ENCODE measurements around the gene ABCA4. TPM values are rescaled to one million over a fixed set of nuclear protein-coding genes. Genes with fewer than 3 reads are reported as not detected.
"Not testable (repeated sequence)": the region's sequence is repeated elsewhere in the genome, so short reads cannot be mapped to it uniquely, and the experiment has no call there.

Gene ABCA4
- total RNA-seq, 2 donors from 2014 or later: not detected

DNA sequence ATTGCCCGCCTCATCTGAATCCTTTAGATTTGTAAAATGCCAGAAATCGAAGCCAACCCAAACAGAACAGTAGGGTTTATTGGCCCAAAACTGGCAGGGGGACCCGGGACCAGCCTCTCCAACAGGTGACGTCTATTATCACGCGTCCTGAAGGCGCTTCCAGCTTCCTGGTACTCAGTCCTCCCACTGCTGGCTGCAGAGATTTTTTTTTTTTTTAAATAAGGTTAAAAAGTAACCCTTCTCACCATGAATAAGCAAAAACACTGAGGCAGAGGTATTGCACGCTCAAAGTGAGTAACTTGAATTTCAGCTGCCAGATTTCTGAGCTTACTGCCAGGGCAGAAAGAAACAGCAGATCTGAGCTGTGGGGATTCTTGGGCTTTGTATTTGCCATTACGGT, 157.4 kb downstream of the ABCA4 start:
- no peak overlapping the region for H3K27ac Mint-ChIP-seq
- no peak for DNase-seq
- H3K4me3 Mint-ChIP-seq: no peak overlapping the region
- no peaks in the 10 kb centered on the region for H3K9me3 ChIP-seq (ENCODE audit: control insufficient read depth, low read length, poor library complexity, severe bottlenecking)
- no peak for ATAC-seq
- H3K4me1 Mint-ChIP-seq: no peaks in the 10 kb centered on the region
- no peaks in the 10 kb centered on the region for H3K36me3 Mint-ChIP-seq (ENCODE audit: low read depth)
- peaks cover 4% of the 10 kb centered on the region for H3K27me3 Mint-ChIP-seq

DNA sequence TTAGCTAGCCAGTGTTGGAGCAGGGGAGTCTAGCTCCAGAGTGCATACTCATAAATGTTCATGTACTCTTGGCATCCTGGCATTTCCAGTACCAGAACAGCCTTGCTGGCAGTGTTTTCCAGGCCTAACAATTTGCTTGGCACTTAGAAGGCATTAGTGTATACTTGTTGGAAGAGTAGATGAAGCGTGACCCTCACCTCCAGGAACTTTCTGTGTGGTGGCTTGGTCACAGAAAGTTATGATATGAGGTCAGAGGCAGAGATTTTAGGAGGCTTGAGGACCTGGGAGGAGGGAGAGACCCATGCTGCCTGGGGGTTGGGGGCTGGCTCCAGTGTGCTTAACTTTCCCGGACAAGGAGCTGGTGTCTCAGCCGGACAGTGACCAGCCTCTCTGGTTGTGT, 159.0 kb downstream of the ABCA4 start:
- Mint-ChIP-seq H3K36me3 (ENCODE audit: low read depth) (no peaks in the 10 kb centered on the region), H3K27me3 (peaks cover 4% of the 10 kb centered on the region), H3K4me1 (no peaks in the 10 kb centered on the region), H3K27ac (no peak overlapping the region), H3K4me3 (no peak overlapping the region)
- ATAC-seq: no peak
- no peaks in the 10 kb centered on the region for H3K9me3 ChIP-seq (ENCODE audit: control insufficient read depth, low read length, poor library complexity, severe bottlenecking)
- DNase-seq: no peak

DNA sequence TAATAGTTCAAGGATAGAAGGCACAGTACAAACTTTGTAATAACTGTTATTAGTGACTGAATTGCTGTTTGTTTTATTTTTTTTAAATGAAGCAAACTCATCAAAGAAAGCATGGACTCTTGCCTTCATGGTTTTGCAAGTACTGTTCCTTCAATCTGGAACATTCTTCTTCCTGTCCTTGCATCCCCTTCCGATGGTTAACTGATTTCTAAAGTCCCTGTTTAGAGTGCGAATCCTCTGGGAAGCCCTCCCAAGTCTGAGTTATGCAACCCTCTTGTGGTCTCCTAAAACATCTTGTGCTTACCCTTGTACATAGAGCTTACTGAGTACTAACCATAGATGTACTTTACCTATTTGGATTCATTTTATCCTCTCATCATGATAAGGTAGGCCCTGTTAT, 159.5 kb downstream of the ABCA4 start:
- Mint-ChIP-seq H3K27me3 (peaks cover 3% of the 10 kb centered on the region), H3K36me3 (ENCODE audit: low read depth) (no peaks in the 10 kb centered on the region), H3K27ac (no peak overlapping the region), H3K4me1 (no peaks in the 10 kb centered on the region), H3K4me3 (no peak overlapping the region)
- no peak for ATAC-seq
- no peak for DNase-seq
- no peaks in the 10 kb centered on the region for H3K9me3 ChIP-seq (ENCODE audit: control insufficient read depth, low read length, poor library complexity, severe bottlenecking)

DNA sequence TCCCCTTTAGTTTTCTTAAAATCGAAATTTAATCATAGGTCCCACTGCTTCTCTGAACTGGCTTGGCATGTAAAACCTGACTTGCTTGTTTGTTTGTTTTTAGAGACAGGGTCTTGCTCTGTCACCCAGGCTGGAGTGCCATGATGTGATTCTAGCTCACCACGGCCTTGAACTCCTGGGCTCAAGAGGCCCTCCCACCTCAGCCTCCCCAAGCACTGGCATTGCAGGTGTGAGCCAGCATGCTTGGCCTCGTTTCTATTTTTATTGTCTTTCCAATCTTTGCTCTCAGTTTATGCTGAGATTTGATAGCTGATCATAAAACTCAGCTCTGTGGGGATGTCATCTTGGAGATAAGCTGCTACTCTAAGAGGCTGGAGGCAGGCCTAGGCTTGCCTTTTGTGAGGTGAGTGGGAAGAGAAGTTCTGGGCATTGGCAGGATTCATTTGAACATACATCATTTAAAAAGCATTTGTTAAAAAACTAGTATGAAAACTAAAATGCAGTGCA, 160.3 kb downstream of the ABCA4 start:
- no peak overlapping the region for H3K4me3 Mint-ChIP-seq
- no peak for DNase-seq
- no peaks in the 10 kb centered on the region for H3K4me1 Mint-ChIP-seq
- no peak for ATAC-seq
- H3K27me3 Mint-ChIP-seq: no peaks in the 10 kb centered on the region
- H3K27ac Mint-ChIP-seq: no peak overlapping the region
- H3K36me3 Mint-ChIP-seq (ENCODE audit: low read depth): no peaks in the 10 kb centered on the region
- no peaks in the 10 kb centered on the region for H3K9me3 ChIP-seq (ENCODE audit: control insufficient read depth, low read length, poor library complexity, severe bottlenecking)

DNA sequence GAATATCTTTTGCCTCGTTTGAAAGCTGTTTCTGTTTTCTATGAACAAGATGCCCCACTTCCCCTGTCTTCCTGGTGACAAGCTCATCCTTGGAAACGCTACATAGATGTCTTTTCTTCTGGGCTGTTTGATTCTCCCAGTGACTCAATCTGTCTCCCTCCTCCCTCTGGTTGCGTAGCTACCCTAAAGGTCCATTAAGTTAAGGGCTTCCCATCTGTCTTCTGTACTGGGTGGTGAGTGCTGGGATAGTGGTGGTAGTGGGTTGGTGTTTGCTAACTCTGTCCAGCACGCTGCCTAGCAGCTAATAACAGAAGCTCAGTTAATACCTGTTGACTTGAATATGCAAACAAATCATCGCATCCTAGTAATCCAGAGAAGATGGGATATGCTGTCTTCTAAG, 161.5 kb downstream of the ABCA4 start:
- no peak overlapping the region for H3K27ac Mint-ChIP-seq
- DNase-seq (no peak), ATAC-seq (no peak)
- no peaks in the 10 kb centered on the region for H3K27me3 Mint-ChIP-seq
- H3K36me3 Mint-ChIP-seq (ENCODE audit: low read depth): no peaks in the 10 kb centered on the region
- no peaks in the 10 kb centered on the region for H3K9me3 ChIP-seq (ENCODE audit: control insufficient read depth, low read length, poor library complexity, severe bottlenecking)
- H3K4me1 Mint-ChIP-seq: no peaks in the 10 kb centered on the region
- H3K4me3 Mint-ChIP-seq: no peak overlapping the region

DNA sequence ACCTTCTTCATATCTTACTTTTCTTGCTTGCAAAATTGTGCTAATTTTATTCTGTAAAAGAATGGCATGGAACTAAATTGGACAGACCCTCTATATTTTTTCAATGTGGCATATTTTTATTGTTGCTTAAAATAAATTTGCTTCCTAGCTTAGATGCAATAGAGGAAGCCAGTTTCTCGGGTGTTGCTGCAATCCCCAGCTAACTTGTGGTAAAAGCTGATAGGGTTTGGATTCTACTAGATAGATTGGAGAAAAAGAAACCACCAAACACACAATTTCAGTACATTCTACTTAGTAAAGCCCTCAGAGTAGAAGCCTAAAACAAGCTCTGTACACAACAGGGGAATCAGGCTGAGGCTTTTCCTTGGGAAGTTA, 162.2 kb downstream of the ABCA4 start:
- DNase-seq (no peak), ATAC-seq (no peak)
- Mint-ChIP-seq H3K4me3 (no peak overlapping the region), H3K27me3 (no peaks in the 10 kb centered on the region), H3K27ac (no peak overlapping the region), H3K36me3 (ENCODE audit: low read depth) (no peaks in the 10 kb centered on the region), H3K4me1 (no peaks in the 10 kb centered on the region)
- H3K9me3 ChIP-seq (ENCODE audit: control insufficient read depth, low read length, poor library complexity, severe bottlenecking): no peaks in the 10 kb centered on the region

DNA sequence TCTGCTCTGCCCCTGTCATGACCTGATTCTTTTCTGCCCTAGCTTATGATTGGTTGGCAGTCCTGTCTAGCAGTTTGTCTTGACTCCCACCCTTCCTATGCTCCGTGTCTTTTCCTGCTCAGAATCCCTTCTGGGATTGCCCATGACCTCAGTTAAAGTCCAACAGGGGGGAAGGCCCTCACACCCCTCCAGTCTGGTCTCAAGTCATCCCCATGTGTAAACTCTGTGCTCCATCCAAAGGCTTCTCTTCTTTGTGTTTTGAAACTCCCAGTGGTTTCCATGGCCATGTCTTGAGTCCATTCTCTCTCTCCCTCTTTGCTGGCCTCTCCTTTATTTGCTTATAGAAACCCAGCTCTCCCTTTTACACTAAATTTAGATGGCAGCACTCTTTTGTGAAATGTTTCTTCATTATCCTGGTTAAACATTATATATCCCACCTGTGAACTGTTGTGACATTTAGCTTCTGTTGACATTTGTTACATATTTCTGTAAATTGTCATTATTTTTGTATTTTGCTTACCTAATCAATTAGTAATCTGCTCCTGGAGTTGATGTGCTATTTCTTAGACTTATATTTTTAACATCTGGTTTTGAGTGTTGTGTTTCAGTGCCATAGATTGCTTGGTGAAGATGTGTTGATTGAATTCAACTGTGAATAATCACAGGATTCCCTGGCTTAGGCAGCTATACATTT, 162.8 kb downstream of the ABCA4 start:
- Mint-ChIP-seq H3K4me1 (no peaks in the 10 kb centered on the region), H3K4me3 (no peak overlapping the region), H3K36me3 (ENCODE audit: low read depth) (no peaks in the 10 kb centered on the region), H3K27ac (no peak overlapping the region), H3K27me3 (no peaks in the 10 kb centered on the region)
- ATAC-seq: no peak
- no peak for DNase-seq
- H3K9me3 ChIP-seq (ENCODE audit: control insufficient read depth, low read length, poor library complexity, severe bottlenecking): no peaks in the 10 kb centered on the region

DNA sequence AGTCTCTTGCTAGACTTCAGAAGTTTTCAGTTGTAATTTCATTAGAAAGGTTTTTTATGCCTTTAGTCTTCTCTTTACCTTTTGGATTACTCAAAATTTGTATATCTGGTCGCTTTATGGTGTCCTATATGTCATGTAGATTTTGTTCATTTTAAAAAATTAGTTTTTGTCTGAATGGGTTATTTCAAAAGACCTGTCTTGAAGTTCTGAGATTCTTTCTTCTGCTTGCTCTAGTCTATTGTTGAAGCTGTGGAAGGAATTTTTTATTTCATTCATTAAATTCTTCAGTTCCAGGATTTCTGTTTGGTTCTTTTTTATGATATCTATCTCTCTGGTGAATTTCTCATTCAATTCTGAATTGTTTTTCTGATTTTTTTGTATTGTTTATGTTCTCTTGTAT, 165.2 kb downstream of the ABCA4 start:
- Mint-ChIP-seq H3K27ac (no peak overlapping the region), H3K36me3 (ENCODE audit: low read depth) (peaks cover 2% of the 10 kb centered on the region), H3K4me1 (no peaks in the 10 kb centered on the region), H3K4me3 (no peak overlapping the region), H3K27me3 (no peaks in the 10 kb centered on the region)
- DNase-seq (no peak), ATAC-seq (no peak)
- H3K9me3 ChIP-seq (ENCODE audit: control insufficient read depth, low read length, poor library complexity, severe bottlenecking): no peaks in the 10 kb centered on the region

DNA sequence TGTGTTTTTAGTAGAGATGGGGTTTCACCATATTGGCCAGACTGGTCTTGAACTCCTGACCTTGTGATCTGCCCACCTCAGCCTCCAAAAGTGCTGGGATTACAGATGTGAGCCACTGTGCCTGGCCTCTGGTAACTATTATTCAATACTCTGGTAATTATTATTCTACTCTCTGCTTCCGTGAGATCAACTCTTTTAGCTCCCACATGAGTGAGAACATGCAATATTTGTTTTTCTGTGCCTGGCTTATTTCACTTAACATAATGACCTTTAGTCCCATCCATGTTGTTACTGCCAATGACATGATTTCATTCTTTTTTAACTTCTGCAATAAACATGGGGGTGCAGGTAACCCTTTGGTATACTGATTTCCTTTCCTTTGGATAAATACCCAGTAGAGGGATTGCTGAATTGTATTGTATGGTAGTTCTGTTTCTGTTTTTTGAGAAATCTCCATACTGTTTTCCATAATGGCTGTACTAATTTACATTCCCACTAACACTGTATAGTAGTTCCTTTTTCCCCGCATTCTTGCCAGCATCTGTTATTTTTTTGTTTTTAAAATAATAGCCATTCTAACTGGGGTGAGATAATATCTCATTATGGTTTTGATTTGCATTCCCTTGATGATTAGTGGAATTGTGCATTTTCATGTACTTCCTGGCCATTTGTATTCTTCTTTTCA, 173.8 kb downstream of the ABCA4 start:
- not testable (repeated sequence) for ATAC-seq; H3K4me3 Mint-ChIP-seq; H3K36me3 Mint-ChIP-seq (ENCODE audit: low read depth); H3K4me1 Mint-ChIP-seq; H3K27ac Mint-ChIP-seq; DNase-seq; H3K9me3 ChIP-seq (ENCODE audit: control insufficient read depth, low read length, poor library complexity, severe bottlenecking); H3K27me3 Mint-ChIP-seq

Other genes starting within 250 kb of the ABCA4 start
- gene DNTTIP2, start 241.9 kb downstream of the ABCA4 start, total RNA-seq: 10 to 100 TPM; 70.4 to 74.5 TPM
- 10 to 100 TPM; 11.1 to 12.8 TPM for gene GCLM, start 211.7 kb downstream of the ABCA4 start, total RNA-seq
- gene ARHGAP29, start 116.4 kb upstream of the ABCA4 start, total RNA-seq: under 1 TPM in 1 of 2 donors, not detected in 1; 0.13 TPM

All from T-helper 17 cell (primary cell).